ENCODE results near the gene TFF1. TPM values are rescaled to one million over a fixed set of nuclear protein-coding genes. Genes with fewer than 3 reads are reported as not detected.

Gene TFF1
- polyA plus RNA-seq, 4 donors, result 0.57 TPM; not detected in 3

DNA sequence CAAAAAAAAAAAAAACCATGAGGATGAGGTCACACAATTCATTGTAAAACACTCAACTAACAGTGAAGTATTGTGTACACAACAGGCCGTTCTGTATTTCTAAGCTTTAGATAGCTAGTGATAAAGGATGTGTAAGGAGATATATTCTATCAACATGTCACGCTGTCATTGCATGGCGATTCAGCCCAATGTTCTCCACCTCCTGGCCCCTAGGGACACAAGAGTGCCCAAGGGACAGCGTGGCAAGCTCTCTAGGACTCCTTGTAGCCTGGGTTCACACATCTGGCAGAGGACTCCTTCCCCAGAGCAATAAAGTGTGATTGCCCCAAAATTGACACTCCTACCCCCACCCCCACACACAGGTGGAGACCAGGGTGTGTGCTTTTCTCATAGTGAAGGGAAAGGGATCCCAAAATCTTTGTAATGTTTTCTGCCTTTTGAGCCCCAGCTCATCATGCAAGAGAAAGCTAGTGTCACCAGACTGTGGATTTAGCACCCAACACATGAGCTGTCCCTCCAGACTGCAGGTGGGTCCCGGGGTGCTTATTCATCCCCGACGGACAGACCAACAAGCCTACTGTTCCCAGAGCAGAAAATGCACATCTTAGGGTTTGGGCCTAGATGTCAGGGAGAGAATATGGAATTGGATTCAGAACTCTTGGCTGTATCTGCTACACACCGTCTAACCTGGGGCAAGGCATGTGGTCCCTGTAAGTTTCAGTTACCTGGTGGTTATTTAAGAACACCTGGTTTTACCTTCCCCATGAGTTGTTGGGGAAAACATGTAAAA, 18.0 kb upstream of the TFF1 start:
- DNase-seq (ENCODE audit: low read depth in 4 of 4, low spot score in 2 of 4), result no peak

GRCh38 chr21:42383331-42383730, 17.0 kb upstream of the TFF1 start:
- no peak for DNase-seq (ENCODE audit: low read depth in 4 of 4, low spot score in 2 of 4)

DNA sequence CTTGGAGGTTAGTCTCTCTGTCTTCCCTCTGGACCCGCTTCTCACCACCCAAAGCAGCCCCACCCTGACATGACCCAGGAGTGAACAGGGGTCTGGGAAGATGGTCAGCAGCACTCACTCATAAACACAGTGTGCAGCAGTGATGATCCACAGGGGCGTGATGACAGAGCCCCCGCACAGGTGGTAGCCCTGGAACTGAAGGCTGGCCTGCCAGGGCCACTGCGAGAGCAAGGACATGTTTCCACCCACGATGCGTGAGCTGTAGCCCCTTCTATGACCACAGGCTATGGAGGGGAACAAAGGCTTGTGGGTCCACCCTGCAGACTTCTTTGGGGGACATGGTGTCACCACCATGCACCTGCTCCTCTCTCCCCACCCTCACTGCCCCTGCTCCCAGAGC, 16.6 kb upstream of the TFF1 start:
- DNase-seq (ENCODE audit: low read depth in 4 of 4, low spot score in 2 of 4), result no peak

DNA sequence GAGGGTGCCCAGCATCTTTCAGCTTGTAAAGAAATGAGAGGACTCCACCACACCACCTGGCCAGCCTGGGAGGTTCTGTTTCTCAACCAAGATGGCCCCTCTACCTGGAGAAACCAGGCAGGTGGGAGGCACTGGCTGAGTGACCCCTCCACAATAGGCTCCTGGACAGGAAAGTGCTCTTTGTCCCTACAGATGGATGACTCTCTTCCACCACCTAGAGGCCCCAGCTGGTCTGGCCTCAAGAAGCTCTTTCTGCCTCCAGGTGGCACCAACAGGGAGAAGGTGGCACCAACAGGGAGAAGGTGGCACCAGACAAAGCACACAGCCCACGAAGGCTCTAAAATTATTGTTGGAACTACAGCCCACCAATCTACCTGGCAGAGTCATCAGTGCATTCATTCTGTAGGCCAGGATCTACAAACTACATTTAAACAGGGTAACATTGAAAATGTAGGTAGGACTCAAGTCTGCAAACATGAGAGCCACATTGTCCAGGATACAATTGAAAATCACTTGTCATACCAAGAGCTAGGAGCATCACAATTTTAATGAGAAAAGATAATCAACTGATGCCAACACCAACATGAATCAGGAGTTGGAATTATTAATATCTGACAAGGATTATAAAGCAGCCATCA, 15.1 kb upstream of the TFF1 start:
- no peak for DNase-seq (ENCODE audit: low read depth in 4 of 4, low spot score in 2 of 4)

DNA sequence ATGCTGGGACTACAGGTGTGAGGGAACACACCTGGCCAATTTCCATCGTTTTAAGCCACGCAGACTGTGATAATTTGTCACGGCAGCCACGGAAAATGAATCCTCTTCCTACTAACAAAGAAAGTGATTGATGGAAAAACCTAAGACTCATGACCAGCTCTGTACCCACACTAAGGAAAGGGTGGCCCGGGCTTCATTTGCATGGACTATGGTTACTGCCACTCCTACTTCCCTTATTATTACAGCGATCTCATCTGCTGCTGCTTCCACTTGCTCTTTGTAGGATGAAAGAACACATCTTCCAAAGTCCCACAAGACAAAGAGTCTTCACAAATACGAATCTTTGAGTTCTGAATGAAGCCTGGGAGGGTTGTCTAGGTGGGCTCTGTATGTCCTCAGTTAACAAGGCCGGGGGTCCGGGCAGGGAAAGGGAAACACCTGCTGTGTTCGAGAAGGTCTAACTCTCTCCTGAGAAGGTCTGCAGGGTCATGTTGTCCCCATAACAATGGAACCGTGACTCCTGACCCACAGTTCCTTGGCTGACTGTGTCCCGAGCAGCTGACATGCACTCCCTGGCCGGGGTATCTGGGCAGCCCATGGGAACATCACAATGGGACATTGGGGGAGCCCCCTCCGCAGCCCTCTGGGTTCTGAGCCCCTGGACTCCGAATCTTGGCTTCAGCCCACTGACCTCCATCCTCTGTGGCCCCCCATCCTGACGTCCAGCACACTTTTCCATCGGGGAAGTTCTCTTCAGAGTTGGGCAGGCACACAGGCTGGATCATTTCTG, 13.3 kb upstream of the TFF1 start:
- no peak for DNase-seq (ENCODE audit: low read depth in 4 of 4, low spot score in 2 of 4)

DNA sequence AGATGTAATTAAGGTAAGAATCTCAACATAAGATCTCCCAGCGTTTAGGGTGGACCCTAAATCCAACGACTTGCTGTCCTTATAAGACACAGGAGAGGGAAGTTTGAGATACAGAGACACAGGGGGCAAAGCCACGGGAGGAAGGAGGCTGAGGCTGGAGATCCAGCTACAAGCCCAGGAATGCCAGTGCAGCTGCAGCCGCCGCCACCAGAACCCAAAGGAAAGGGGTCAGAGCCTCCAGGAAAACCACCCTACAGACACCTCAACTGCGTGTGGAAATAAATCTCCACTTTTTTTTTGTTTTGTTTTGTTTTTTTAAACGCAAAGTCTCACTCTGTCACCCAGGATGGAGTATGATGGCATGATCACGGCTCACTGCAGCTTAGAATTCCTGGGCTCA, 12.1 kb upstream of the TFF1 start:
- no peak for DNase-seq (ENCODE audit: low read depth in 4 of 4, low spot score in 2 of 4)

- no peak for DNase-seq (ENCODE audit: low read depth in 4 of 4, low spot score in 2 of 4)
Measured at GRCh38 chr21:42377951-42378340, 11.6 kb upstream of the TFF1 start.

DNA sequence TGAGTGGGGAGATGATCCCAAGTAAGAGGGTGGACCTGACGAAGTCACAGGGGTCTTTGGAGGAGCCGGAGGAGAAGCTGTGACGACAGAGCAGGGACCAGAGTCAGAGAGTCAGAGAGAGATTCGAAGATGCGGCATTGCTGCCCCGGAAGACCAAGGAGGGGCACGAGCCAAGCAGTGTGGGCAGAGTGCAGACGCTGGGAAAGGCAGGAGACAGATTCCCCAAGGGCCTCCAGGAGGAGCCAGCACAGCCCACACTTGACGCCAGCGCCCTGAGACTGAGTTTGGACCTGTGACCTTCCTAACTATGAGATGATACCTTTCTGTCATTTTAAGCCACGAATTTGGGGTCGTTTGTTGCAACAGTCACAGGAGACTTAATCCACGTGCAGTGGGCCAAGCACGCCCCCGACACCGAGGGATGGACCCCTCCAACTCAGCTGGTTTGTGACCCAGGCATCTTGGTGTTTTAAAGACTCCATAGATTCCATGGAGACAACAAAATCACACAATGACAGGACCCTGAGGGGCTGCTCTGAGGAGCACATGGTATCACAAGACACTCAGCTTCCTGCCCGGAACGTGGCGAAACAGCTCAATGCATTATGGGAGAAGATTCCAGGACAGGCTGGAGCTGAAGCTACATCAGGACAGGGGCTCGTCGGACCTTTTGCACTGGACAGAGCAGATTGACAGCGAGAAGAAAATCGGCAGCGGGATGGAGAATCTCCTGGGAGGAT, 11.0 kb upstream of the TFF1 start:
- no peak for DNase-seq (ENCODE audit: low read depth in 4 of 4, low spot score in 2 of 4)

DNA sequence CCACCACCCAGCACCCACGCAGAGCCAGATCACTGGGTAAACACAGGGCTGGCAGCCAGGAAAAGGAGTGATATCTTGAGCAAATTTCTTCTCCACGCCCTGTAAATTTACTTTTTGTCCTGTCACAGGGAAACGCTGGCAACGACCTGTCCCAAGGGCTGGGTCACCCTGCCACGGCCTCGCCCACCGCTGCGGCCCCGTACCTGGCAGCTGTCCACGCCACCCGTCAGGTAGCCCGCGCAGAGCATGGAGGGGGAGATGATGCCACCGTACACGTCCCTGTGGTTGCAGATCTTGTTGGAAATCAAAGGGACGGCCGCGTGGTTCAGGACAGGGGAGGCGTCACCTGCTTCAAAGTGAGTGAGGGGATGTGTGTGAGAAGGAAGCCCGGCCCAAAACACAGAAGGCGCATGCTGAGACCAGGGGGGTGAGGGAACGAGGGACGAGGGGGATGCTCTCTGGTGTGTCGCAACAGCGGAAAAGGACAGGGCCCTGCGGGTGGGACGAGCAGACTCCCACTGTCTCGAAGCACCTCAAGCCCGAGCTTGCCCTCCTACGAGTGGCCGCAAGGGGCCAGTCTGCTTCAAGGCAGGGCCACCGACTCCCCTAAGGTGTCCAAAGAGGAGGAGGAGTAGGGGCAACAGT, 10.1 kb upstream of the TFF1 start:
- DNase-seq (ENCODE audit: low read depth in 4 of 4, low spot score in 2 of 4), result no peak

- DNase-seq (ENCODE audit: low read depth in 4 of 4, low spot score in 2 of 4), result no peak
Measured at GRCh38 chr21:42375966-42376337, 9.6 kb upstream of the TFF1 start.

DNA sequence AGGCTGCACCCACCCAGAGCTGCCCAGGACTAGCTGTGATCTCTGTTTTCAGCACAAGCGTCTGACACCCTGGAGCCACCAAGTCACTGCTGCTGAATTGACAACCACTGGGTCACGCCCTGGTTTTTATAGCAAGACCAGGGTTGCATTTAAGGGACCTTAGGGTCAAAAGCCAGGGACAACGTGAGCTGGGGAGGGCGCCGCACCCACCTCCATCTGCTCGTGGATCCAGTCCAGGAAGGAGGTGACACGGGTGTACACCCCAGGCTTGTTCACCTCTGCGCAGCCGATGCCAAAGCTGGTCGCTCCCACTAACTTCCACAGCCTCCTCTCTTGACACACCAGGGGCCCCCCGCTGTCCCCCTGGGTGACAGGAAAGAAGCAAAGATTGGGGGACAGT, 9.2 kb upstream of the TFF1 start:
- no peak for DNase-seq (ENCODE audit: low read depth in 4 of 4, low spot score in 2 of 4)

DNA sequence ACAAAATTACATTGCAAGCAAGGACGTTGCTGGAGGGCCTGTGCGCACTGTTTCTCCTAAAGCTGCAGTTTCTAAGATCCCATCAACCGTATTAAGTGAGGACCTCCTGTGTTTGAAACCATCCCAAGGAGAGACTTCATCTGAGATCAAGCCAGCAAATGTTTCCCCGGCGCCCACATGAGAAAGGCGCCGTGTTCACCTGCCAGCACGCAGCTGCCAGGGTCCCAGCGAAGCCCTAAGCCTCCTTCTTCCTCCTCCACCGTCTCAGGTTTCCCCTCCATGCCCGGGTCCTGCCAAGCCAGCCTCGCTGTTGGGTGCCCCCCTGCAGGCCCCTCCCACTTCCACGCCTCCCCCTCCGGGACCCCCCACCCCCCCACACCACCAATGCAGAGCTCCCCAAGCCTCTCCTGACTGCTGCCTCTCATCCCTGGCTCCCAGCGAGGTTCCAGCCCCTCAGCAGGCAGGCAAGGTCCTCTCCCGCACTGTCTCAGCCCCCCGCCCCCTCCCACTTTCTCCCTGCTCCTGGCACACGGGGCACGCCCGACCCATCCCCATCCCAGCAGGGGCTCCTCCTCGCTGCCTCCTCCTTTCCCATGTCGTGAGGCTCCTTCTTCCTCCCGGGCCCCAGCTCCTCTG, 8.6 kb upstream of the TFF1 start:
- no peak for DNase-seq (ENCODE audit: low read depth in 4 of 4, low spot score in 2 of 4)

GRCh38 chr21:42374457-42374856, 8.1 kb upstream of the TFF1 start:
- no peak for DNase-seq (ENCODE audit: low read depth in 4 of 4, low spot score in 2 of 4)

GRCh38 chr21:42373908-42374455, 7.6 kb upstream of the TFF1 start:
- DNase-seq (ENCODE audit: low read depth in 4 of 4, low spot score in 2 of 4), result no peak

- DNase-seq (ENCODE audit: low read depth in 4 of 4, low spot score in 2 of 4), result no peak
Measured at GRCh38 chr21:42373196-42373907, 7.0 kb upstream of the TFF1 start.

DNA sequence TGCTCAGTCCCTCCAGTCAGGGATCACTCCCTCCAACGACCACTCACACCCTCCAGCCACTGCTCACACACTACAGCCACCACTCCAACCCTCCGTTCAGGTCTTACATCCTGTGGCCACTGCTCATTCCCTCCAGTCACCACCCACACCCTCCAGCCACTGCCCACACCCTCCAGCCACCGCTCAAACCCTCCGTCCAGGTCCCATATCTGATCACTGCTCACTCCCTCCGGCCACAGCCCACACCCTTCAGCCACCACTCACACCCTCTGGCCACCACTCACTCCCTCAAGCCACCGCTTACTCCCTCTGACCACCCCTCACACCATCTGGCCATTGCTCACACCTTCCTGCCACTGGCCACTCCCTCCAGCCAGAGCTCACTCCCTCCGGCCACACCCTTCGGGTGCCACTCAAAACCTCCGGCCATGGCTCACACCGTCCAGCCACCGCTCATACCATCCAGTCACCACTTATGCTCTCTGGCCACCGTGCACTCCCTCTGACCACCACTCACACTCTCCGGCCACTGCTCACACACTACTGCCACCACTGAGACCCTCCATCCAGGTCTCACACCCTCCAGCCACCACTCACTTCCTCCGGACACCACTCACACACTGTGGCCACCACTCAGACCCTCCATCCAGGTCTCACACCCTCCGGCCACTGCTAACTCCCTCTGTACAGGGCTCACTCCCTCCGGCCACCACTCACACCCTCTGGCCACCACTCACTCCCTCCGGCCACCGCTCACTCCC, 4.7 kb upstream of the TFF1 start:
- no peak for DNase-seq (ENCODE audit: low read depth in 4 of 4, low spot score in 2 of 4)

DNA sequence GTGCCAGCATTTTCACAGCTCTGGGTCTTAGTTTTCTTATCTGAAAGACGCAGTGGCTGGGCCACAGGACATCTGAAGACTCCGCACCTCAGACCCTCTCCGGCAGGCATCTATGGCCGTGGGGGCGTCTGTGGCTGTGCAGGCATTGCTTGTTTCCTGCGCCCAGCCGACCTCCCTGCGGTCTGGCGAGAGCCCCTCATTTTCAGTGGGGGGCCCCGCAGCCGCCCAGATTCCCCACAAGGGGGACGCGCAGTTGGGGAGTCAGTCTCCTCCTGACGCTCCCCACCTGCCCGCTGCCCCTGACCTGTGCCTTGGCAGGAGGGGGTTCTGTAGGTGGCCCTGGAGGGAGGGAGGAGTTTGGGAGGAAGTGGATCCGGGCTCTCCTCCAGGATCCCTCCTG, 3.5 kb upstream of the TFF1 start:
- DNase-seq (ENCODE audit: low read depth in 4 of 4, low spot score in 2 of 4), result no peak

DNA sequence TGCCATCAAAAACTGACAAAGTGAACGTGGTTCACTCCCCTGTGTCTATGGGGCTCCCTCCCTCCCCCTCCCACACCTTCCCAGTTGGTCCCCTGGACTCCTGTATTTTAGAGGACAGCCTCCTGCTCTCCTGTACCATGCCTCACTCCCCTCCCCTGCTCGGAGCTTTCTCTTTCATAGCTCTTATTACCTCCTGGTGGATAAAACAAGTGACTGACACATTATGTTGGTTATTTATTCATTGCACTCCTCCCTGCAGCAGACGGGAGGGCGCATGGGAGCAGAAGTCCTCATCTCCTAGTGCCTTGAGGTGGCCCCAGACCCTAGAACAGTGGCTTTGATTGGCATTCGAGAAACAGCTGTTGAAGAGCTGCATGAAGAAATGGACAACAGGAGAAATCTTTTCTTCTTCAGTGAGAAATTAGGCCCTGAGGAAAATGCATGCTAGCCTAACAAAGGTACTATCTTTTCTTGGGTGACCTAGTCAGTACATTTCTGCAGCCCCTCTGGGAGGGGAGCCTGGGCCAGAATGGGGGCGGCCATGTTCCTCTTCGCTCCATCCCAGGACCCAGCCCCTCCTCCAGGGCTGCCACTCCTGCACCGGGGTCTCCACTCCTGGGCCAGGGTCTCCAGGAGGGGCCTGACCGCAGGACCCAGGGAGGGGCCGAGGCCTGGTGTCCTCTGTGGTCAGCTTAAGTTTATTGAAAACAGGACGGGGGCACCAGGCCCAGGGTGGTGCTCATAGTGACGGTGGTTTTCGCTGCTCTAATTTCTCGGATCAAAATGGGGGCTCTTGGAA, 1.2 kb upstream of the TFF1 start:
- DNase-seq (ENCODE audit: low read depth in 4 of 4, low spot score in 2 of 4), result no peak
